HUDEP-2 (cell line): ENCODE data around the gene PDCD4.
A peak's percentile ranks its signal among the peaks of the same experiment; 100 is the strongest.
"Not testable (repeated sequence)": the region's sequence is repeated elsewhere in the genome, so short reads cannot be mapped to it uniquely, and the experiment has no call there.

Experiments used
- DNase-seq, 76 experiments: peaks; one replicate each; lab custom pipeline; 2025; ENCODE audit not compliant: unreplicated experiment in 76 of 76; lab: John Stamatoyannopoulos, UW

Gene PDCD4

GRCh38 chr10:110860576-110861241 lies 11.0 kb upstream of the PDCD4 start:
- peak in 2 of 76 experiments; percentile 21 to 22 for DNase-seq

GRCh38 chr10:110861476-110861875 lies 10.3 kb upstream of the PDCD4 start:
- no peak for DNase-seq

GRCh38 chr10:110861930-110862649 lies 9.6 kb upstream of the PDCD4 start:
- DNase-seq = no peak

GRCh38 chr10:110862961-110863360 lies 8.8 kb upstream of the PDCD4 start:
- DNase-seq = no peak

GRCh38 chr10:110863361-110863760 lies 8.4 kb upstream of the PDCD4 start:
- DNase-seq = no peak

- no peak for DNase-seq
These were observed 7.8 kb upstream of the PDCD4 start for GRCh38 chr10:110863956-110864355.

- DNase-seq = peak in 9 of 76 experiments; percentile 9 to 43 (median 22)
These were observed 7.0 kb upstream of the PDCD4 start for GRCh38 chr10:110864662-110865140.

- DNase-seq = no peak
These were observed 6.4 kb upstream of the PDCD4 start for GRCh38 chr10:110865186-110865808.

GRCh38 chr10:110865809-110866482 lies 5.8 kb upstream of the PDCD4 start:
- no peak for DNase-seq

GRCh38 chr10:110867011-110867806 lies 4.5 kb upstream of the PDCD4 start:
- DNase-seq = not testable (repeated sequence)

GRCh38 chr10:110867807-110868465 lies 3.8 kb upstream of the PDCD4 start:
- DNase-seq = no peak

- no peak for DNase-seq
These were observed 2.7 kb upstream of the PDCD4 start for GRCh38 chr10:110868981-110869380.

- DNase-seq = no peak
These were observed 868 bp upstream of the PDCD4 start for GRCh38 chr10:110870823-110871297.

- peak in 73 of 76 experiments; percentile 12 to 79 (median 61) for DNase-seq
These were observed 636 bp downstream of the PDCD4 start for GRCh38 chr10:110872145-110872983.

- peak in 3 of 76 experiments; percentile 7 to 44 (median 37) for DNase-seq
These were observed 1.5 kb downstream of the PDCD4 start for GRCh38 chr10:110872984-110873923.

GRCh38 chr10:110873951-110874350 lies 2.2 kb downstream of the PDCD4 start:
- peak in 5 of 76 experiments; percentile 9 to 46 (median 21) for DNase-seq

GRCh38 chr10:110876000-110876399 lies 4.3 kb downstream of the PDCD4 start:
- no peak for DNase-seq

- DNase-seq = no peak
These were observed 5.1 kb downstream of the PDCD4 start for GRCh38 chr10:110876788-110877187.
